WTC11 (cell line): ENCODE measurements around the gene UMODL1.

Experiments used
- CREB1 ChIP-seq: sonication (generic); formaldehyde crosslinking; IDR thresholded peaks from 2 replicates; pipeline ENCODE4 v1.8.0; 2023; ENCODE audit warnings: mild to moderate bottlenecking, missing genetic modification reagents
- ELF4 ChIP-seq: sonication (generic); formaldehyde crosslinking; IDR thresholded peaks from 2 replicates; pipeline ENCODE4 v1.8.1; 2022; ENCODE audit warnings: low read depth, mild to moderate bottlenecking, moderate library complexity, missing genetic modification reagents
- ESRRA ChIP-seq: sonication (generic); formaldehyde crosslinking; IDR thresholded peaks from 2 replicates; pipeline ENCODE4 v1.8.1; 2022; ENCODE audit warnings: mild to moderate bottlenecking, missing genetic modification reagents, borderline replicate concordance
- NFYB ChIP-seq: sonication (generic); formaldehyde crosslinking; conservative IDR thresholded peaks from 2 replicates; pipeline ENCODE4 v1.8.0; 2022; ENCODE audit warnings: low read depth, missing genetic modification reagents
- NR2C2 ChIP-seq: sonication (generic); formaldehyde crosslinking; IDR thresholded peaks from 2 replicates; pipeline ENCODE4 v1.8.0; 2022; ENCODE audit warnings: mild to moderate bottlenecking, missing genetic modification reagents
- TF ChIP-seq, protein P1 (sequence below): sonication (generic); formaldehyde crosslinking; IDR thresholded peaks from 2 replicates; pipeline ENCODE4 v1.8.1; 2022; ENCODE audit warnings: low read depth, mild to moderate bottlenecking, moderate library complexity, missing genetic modification reagents, borderline replicate concordance
- TF ChIP-seq, protein P2 (sequence below): fragments of 200-600 bp; IDR thresholded peaks from 2 replicates; pipeline ENCODE4 v1.8.0; 2022; ENCODE audit warnings: antibody characterized with exemption
- TF ChIP-seq, protein P3 (sequence below): fragments of 250-450 bp; sonication (Bioruptor Pico); IDR thresholded peaks from 2 replicates; pipeline ENCODE4 v2.1.2; 2022; ENCODE audit warnings: mild to moderate bottlenecking, moderate library complexity
- TF ChIP-seq, protein P4 (sequence below): sonication (generic); formaldehyde crosslinking; IDR thresholded peaks from 2 replicates; pipeline ENCODE4 v1.8.1; 2022; ENCODE audit warnings: mild to moderate bottlenecking, missing genetic modification reagents, moderate library complexity, borderline replicate concordance
- TF ChIP-seq, protein P5 (sequence below): sonication (generic); formaldehyde crosslinking; conservative IDR thresholded peaks from 2 replicates; pipeline ENCODE4 v1.8.1; 2022; ENCODE audit warnings: mild to moderate bottlenecking, missing genetic modification reagents
- TF ChIP-seq, protein P6 (sequence below): sonication (generic); formaldehyde crosslinking; IDR thresholded peaks from 2 replicates; pipeline ENCODE4 v1.8.0; 2023; ENCODE audit warnings: mild to moderate bottlenecking, missing genetic modification reagents

DNA sequence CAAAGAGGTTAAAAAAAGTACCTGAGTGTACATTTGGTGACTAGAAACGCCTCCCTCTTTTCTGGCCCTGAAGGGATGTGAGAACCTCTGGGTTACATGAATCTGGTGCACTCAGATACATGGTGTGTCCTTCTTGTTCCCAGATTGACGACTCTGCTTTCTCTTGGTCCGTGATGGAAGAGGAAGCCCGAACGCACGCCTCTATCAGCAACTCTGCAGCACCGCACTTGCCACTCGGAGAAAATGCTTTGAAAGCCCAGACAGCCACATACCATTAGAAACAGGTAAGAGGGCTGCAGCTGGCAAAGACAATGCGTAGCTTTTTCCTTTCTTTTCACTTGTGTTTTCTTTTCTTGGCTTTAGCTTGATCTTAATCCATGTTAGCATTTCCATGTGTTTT is 39.9 kb upstream of the UMODL1 start:
- TF ChIP-seq ELF4 (CRISPR knock-in tag) (no peak), ESRRA (CRISPR knock-in tag) (no peak), CREB1 (CRISPR knock-in tag) (no peak), NR2C2 (no peak), NFYB (CRISPR knock-in tag) (no peak)
- TF ChIP-seq, protein P1, sequence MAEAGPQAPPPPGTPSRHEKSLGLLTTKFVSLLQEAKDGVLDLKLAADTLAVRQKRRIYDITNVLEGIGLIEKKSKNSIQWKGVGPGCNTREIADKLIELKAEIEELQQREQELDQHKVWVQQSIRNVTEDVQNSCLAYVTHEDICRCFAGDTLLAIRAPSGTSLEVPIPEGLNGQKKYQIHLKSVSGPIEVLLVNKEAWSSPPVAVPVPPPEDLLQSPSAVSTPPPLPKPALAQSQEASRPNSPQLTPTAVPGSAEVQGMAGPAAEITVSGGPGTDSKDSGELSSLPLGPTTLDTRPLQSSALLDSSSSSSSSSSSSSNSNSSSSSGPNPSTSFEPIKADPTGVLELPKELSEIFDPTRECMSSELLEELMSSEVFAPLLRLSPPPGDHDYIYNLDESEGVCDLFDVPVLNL: no peak
- TF ChIP-seq, protein P2, sequence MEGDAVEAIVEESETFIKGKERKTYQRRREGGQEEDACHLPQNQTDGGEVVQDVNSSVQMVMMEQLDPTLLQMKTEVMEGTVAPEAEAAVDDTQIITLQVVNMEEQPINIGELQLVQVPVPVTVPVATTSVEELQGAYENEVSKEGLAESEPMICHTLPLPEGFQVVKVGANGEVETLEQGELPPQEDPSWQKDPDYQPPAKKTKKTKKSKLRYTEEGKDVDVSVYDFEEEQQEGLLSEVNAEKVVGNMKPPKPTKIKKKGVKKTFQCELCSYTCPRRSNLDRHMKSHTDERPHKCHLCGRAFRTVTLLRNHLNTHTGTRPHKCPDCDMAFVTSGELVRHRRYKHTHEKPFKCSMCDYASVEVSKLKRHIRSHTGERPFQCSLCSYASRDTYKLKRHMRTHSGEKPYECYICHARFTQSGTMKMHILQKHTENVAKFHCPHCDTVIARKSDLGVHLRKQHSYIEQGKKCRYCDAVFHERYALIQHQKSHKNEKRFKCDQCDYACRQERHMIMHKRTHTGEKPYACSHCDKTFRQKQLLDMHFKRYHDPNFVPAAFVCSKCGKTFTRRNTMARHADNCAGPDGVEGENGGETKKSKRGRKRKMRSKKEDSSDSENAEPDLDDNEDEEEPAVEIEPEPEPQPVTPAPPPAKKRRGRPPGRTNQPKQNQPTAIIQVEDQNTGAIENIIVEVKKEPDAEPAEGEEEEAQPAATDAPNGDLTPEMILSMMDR: no peak
- TF ChIP-seq, protein P3, sequence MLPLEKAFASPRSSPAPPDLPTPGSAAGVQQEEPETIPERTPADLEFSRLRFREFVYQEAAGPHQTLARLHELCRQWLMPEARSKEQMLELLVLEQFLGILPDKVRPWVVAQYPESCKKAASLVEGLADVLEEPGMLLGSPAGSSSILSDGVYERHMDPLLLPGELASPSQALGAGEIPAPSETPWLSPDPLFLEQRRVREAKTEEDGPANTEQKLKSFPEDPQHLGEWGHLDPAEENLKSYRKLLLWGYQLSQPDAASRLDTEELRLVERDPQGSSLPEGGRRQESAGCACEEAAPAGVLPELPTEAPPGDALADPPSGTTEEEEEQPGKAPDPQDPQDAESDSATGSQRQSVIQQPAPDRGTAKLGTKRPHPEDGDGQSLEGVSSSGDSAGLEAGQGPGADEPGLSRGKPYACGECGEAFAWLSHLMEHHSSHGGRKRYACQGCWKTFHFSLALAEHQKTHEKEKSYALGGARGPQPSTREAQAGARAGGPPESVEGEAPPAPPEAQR (CRISPR knock-in tag): no peak
- TF ChIP-seq, protein P4, sequence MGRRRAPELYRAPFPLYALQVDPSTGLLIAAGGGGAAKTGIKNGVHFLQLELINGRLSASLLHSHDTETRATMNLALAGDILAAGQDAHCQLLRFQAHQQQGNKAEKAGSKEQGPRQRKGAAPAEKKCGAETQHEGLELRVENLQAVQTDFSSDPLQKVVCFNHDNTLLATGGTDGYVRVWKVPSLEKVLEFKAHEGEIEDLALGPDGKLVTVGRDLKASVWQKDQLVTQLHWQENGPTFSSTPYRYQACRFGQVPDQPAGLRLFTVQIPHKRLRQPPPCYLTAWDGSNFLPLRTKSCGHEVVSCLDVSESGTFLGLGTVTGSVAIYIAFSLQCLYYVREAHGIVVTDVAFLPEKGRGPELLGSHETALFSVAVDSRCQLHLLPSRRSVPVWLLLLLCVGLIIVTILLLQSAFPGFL (CRISPR knock-in tag): no peak
- TF ChIP-seq, protein P5, sequence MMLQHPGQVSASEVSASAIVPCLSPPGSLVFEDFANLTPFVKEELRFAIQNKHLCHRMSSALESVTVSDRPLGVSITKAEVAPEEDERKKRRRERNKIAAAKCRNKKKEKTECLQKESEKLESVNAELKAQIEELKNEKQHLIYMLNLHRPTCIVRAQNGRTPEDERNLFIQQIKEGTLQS (CRISPR knock-in tag): no peak
- TF ChIP-seq, protein P6, sequence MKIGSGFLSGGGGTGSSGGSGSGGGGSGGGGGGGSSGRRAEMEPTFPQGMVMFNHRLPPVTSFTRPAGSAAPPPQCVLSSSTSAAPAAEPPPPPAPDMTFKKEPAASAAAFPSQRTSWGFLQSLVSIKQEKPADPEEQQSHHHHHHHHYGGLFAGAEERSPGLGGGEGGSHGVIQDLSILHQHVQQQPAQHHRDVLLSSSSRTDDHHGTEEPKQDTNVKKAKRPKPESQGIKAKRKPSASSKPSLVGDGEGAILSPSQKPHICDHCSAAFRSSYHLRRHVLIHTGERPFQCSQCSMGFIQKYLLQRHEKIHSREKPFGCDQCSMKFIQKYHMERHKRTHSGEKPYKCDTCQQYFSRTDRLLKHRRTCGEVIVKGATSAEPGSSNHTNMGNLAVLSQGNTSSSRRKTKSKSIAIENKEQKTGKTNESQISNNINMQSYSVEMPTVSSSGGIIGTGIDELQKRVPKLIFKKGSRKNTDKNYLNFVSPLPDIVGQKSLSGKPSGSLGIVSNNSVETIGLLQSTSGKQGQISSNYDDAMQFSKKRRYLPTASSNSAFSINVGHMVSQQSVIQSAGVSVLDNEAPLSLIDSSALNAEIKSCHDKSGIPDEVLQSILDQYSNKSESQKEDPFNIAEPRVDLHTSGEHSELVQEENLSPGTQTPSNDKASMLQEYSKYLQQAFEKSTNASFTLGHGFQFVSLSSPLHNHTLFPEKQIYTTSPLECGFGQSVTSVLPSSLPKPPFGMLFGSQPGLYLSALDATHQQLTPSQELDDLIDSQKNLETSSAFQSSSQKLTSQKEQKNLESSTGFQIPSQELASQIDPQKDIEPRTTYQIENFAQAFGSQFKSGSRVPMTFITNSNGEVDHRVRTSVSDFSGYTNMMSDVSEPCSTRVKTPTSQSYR (CRISPR knock-in tag): no peak
